ENCODE data around the gene USP48.

DNA sequence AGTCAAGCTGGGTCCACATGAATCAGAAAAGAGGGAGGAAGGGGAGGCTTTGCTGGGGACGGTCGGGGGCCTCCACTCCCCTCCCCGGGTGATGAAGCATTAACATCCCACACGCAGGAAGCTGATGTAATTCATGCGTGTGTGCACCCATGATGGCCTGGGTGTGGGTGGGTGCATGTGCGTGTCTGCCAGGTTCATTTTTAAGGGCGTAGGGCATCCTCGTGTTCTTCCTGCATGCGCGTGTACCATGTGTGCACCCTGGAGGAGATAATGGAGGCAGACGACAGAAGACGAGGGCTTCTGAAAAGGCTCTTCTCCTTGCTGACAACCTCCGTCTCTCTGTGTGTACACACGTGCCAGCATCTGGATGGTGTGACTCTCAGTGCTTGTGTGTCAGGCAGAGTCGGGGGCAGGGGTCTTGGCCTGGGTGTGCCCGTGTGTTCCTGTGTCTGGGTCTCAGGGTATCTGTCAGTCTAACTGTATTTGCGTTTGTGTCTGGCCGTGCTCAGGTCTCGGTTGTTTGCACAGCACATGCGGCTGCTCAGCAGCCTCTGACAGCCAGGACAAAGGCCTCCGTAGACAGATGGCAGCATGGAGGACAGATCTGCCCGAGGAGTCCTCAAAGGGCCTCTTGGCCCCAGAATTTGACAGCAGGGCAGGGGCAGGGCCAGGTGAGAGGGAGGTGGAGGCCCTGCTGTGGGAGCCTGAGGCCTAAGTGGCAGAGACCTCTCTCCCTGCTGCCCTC, 116.2 kb downstream of the USP48 start:
- TF ChIP-seq POLR2AphosphoS5 (IDR thresholded peaks at IDR 0.05) (no peak), POLR2A (IDR thresholded peaks at IDR 0.05) (no peak)
- TF ChIP-seq, protein P1, sequence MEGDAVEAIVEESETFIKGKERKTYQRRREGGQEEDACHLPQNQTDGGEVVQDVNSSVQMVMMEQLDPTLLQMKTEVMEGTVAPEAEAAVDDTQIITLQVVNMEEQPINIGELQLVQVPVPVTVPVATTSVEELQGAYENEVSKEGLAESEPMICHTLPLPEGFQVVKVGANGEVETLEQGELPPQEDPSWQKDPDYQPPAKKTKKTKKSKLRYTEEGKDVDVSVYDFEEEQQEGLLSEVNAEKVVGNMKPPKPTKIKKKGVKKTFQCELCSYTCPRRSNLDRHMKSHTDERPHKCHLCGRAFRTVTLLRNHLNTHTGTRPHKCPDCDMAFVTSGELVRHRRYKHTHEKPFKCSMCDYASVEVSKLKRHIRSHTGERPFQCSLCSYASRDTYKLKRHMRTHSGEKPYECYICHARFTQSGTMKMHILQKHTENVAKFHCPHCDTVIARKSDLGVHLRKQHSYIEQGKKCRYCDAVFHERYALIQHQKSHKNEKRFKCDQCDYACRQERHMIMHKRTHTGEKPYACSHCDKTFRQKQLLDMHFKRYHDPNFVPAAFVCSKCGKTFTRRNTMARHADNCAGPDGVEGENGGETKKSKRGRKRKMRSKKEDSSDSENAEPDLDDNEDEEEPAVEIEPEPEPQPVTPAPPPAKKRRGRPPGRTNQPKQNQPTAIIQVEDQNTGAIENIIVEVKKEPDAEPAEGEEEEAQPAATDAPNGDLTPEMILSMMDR (IDR thresholded peaks at IDR 0.05), result no peak
